ENCODE data around the gene DDX17. TPM values are rescaled to one million over a fixed set of nuclear protein-coding genes. Genes with fewer than 3 reads are reported as not detected.
A peak's percentile ranks its signal among the peaks of the same experiment; 100 is the strongest.

DDX17 gene
- total and polyA plus RNA-seq, 9 of the 15 experiments (the other 6 are each of a cell fraction or from before 2014, with no cell fraction given): 17.6 to 421 (median 189) TPM

DNA sequence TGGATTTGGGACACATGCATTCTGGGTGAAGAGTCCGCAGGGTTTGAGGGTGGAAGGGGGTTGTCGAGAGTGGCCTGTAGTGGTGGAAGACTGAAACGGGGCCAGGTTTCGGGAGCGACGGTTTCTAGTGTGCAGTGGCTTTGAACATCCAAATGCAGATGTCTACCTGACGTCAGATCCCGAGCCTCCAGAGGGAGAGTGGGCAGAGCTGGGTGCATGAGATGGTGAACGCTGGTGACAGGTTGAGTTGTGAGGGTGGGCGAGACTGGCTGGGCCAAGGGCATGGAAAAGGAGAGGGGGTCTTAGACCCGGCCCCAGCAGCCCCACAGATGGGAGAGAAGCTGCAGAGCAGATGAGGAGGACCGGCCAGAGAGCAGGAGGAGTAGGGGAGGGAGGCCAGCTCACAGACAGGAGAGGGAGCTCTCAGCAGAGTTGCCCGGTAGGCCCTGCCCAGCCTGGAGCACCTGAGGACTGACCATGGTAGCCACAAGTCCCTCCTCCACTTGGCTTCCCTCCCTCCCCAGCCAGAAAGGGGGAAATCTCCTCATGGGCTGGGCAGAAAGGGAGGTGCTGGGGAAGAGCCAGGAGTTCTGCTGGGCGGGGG, 65.3 kb downstream of the DDX17 start:
- intact Hi-C loops (cut with micrococcal nuclease) (no loop called here), in situ Hi-C loops (cut with MboI) (no loop called here)
- Histone ChIP-seq H2AFZ (ENCODE audit: low read depth, low read length) (no peak overlapping the region), H3K4me2 (ENCODE audit: insufficient read depth, low read length) (no peak overlapping the region), H4K20me1 (replicated peaks; ENCODE audit: control insufficient read depth, insufficient read depth, low read length) (0 out of 2 replicates have a peak, but pooled peaks cover 4% of the 10 kb centered on the region), H3K9me1 (ENCODE audit: control insufficient read depth, insufficient read depth, low read length) (no peaks in the 10 kb centered on the region), H3K4me3 (no peak overlapping the region), H3K27me3 (ENCODE audit: control insufficient read depth in 2 of 2, insufficient read depth in 2 of 2, low read length in 2 of 2) (peaks cover 0 to 14% of the 10 kb centered on the region in 2 experiments; a peak in 3 of 5 replicates), H3K9me3 (replicated peaks; ENCODE audit: control insufficient read depth, insufficient read depth, low read depth, low read length) (no peaks in the 10 kb centered on the region), H3K4me1 (replicated peaks in 1 of 2; ENCODE audit: control insufficient read depth in 2 of 2, insufficient read depth in 2 of 2, low read length in 2 of 2) (peaks cover 7 to 24% of the 10 kb centered on the region in 2 experiments; a peak in 3 of 5 replicates), H3K27ac (ENCODE audit: extremely low read depth, low read depth, low read length) (no peak overlapping the region), H3K79me2 (ENCODE audit: control insufficient read depth, insufficient read depth, low read length) (no peaks in the 10 kb centered on the region), H3K9ac (ENCODE audit: insufficient read depth in 1 of 2, low read depth in 2 of 2, low read length in 2 of 2) (0 out of 4 replicates have a peak overlapping the region, but pooled peaks of 1 of the 2 experiments have one; percentile 7), H3K36me3 (ENCODE audit: control insufficient read depth, insufficient read depth, low read length) (no peaks in the 10 kb centered on the region)
- TF ChIP-seq CEBPG (CRISPR knock-in tag; IDR thresholded peaks at IDR 0.05): no peak
- TF ChIP-seq CEBPG (tag; conservative IDR thresholded peaks at IDR 0.05 in 1 of 2, IDR thresholded peaks at IDR 0.05 in 1 of 2): no peak
- TF ChIP-seq ZNF263 (CRISPR knock-in tag; IDR thresholded peaks at IDR 0.05; ENCODE audit: borderline replicate concordance): peak; percentile 89
- TF ChIP-seq, protein P1, sequence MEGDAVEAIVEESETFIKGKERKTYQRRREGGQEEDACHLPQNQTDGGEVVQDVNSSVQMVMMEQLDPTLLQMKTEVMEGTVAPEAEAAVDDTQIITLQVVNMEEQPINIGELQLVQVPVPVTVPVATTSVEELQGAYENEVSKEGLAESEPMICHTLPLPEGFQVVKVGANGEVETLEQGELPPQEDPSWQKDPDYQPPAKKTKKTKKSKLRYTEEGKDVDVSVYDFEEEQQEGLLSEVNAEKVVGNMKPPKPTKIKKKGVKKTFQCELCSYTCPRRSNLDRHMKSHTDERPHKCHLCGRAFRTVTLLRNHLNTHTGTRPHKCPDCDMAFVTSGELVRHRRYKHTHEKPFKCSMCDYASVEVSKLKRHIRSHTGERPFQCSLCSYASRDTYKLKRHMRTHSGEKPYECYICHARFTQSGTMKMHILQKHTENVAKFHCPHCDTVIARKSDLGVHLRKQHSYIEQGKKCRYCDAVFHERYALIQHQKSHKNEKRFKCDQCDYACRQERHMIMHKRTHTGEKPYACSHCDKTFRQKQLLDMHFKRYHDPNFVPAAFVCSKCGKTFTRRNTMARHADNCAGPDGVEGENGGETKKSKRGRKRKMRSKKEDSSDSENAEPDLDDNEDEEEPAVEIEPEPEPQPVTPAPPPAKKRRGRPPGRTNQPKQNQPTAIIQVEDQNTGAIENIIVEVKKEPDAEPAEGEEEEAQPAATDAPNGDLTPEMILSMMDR (IDR thresholded peaks at IDR 0.05 in 2 of 3, conservative IDR thresholded peaks at IDR 0.05 in 1 of 3; ENCODE audit: insufficient read depth in 2 of 3, low read depth in 1 of 3, low read length in 3 of 3): peak in 1 of 3 experiments; percentile 5; a peak in 1 of 6 replicates
- BruUV-seq (replicated peaks): no TSS peak
- ChIA-PET POLR2A (interaction anchor here (0.9 to 1.6 kb wide), 2 partner anchors 12 to 307 kb away, joined by 3 to 4 read pairs; no protein-coding TSS in a partner anchor), CTCF (ENCODE audit: low intra/inter-chr PET ratio) (interaction anchor here (1.5 kb wide), 1 partner anchor 131 kb away, joined by 5 read pairs; no protein-coding TSS in a partner anchor)
- DNase-seq (ENCODE audit: extremely low read depth in 1 of 4, low spot score in 3 of 4) (no peak), FAIRE-seq (no peak), ATAC-seq (peak; percentile 62; the same call in 2 of the 3 replicates)
- 4% methylated on average over 10 of the region's 14 CpGs for WGBS (ENCODE audit: insufficient coverage, low coverage, missing lambda C conversion rate)
